ENCODE data around the gene KIR3DL2.
"Not testable (repeated sequence)": the region's sequence is repeated elsewhere in the genome, so short reads cannot be mapped to it uniquely, and the experiment has no call there.

Gene KIR3DL2

DNA sequence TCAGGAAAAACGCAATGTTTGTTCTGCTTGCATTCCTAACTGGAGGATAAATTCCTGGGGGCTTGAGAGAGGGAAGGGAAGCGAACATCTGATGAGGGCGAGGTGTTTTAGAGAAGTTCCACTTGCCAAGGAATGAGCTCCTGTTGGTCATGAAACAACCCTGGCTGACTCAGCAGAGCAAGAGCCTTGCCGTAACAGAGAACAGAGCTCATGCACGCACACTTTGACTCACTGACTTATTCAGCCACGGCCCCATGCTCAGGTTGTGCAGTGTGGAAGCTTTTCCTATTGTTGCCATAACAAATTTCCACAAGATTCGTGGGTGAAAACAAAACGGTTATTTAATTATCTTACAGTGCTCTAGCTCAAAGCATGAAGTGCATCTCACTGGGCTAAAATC is 7.1 kb upstream of the KIR3DL2 start:
- not testable (repeated sequence) for H3F3A ChIP-seq (ENCODE audit: low read depth); H3K9me3 ChIP-seq (ENCODE audit: insufficient read depth, low read depth, low read length); H2AFZ ChIP-seq (ENCODE audit: low read length); H4K20me1 ChIP-seq (ENCODE audit: insufficient read depth, low read length, poor library complexity, severe bottlenecking); H3K4me1 ChIP-seq (ENCODE audit: insufficient read depth, low read length, poor library complexity, severe bottlenecking); H3K27me3 ChIP-seq (ENCODE audit: insufficient read depth, low read length, poor library complexity, severe bottlenecking); H3K9me2 ChIP-seq (replicated peaks; ENCODE audit: low read depth, low read length); H3K4me3 ChIP-seq (ENCODE audit: low read length, poor library complexity, severe bottlenecking); H3K36me3 ChIP-seq (ENCODE audit: insufficient read depth, low read length); H3K9ac ChIP-seq (ENCODE audit: low read depth, low read length, poor library complexity, severe bottlenecking); H3K4me2 ChIP-seq (ENCODE audit: low read depth, low read length, poor library complexity, severe bottlenecking); H3K79me2 ChIP-seq (ENCODE audit: insufficient read depth, low read length)

GRCh38 chr19:54850930-54851329 is 687 bp downstream of the KIR3DL2 start:
- Histone ChIP-seq H3K4me1 (ENCODE audit: insufficient read depth, low read length, poor library complexity, severe bottlenecking) (no peaks in the 10 kb centered on the region), H3K9ac (ENCODE audit: low read depth, low read length, poor library complexity, severe bottlenecking) (no peak overlapping the region), H3K4me3 (ENCODE audit: low read length, poor library complexity, severe bottlenecking) (no peak overlapping the region), H3K79me2 (ENCODE audit: insufficient read depth, low read length) (no peaks in the 10 kb centered on the region), H4K20me1 (ENCODE audit: insufficient read depth, low read length, poor library complexity, severe bottlenecking) (no peaks in the 10 kb centered on the region), H3K9me3 (ENCODE audit: insufficient read depth, low read depth, low read length) (no peaks in the 10 kb centered on the region), H3K36me3 (ENCODE audit: insufficient read depth, low read length) (no peaks in the 10 kb centered on the region), H3K4me2 (ENCODE audit: low read depth, low read length, poor library complexity, severe bottlenecking) (no peak overlapping the region), H3K27me3 (ENCODE audit: insufficient read depth, low read length, poor library complexity, severe bottlenecking) (no peaks in the 10 kb centered on the region), H3K9me2 (replicated peaks; ENCODE audit: low read depth, low read length) (no peaks in the 10 kb centered on the region), H2AFZ (ENCODE audit: low read length) (no peak overlapping the region), H3F3A (ENCODE audit: low read depth) (no peaks in the 10 kb centered on the region)
- no peak for TF ChIP-seq EZH2phosphoT487 (IDR thresholded peaks at IDR 0.05; ENCODE audit: borderline replicate concordance)
- TF ChIP-seq, protein P1, sequence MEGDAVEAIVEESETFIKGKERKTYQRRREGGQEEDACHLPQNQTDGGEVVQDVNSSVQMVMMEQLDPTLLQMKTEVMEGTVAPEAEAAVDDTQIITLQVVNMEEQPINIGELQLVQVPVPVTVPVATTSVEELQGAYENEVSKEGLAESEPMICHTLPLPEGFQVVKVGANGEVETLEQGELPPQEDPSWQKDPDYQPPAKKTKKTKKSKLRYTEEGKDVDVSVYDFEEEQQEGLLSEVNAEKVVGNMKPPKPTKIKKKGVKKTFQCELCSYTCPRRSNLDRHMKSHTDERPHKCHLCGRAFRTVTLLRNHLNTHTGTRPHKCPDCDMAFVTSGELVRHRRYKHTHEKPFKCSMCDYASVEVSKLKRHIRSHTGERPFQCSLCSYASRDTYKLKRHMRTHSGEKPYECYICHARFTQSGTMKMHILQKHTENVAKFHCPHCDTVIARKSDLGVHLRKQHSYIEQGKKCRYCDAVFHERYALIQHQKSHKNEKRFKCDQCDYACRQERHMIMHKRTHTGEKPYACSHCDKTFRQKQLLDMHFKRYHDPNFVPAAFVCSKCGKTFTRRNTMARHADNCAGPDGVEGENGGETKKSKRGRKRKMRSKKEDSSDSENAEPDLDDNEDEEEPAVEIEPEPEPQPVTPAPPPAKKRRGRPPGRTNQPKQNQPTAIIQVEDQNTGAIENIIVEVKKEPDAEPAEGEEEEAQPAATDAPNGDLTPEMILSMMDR (conservative IDR thresholded peaks at IDR 0.05; ENCODE audit: low read length): no peak

DNA sequence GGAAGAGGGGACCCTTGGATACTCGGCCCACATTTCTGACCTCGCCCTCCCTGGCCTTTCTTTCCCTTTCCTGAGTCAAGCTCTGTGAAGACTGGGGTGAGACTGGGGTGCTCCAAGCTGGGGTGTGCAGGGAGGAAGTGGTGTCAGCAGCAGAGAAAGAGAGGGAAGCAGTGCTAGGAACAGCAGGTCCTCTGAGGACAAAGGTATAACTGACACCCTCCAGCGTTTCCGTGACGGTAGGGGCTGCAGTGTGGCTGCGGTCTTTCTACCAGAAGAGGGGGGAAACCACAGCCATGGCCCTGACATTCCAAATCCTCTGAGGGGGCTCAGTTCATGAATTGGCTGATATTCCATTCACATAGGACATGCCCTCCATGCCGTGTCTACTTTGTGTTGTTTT is 1.1 kb downstream of the KIR3DL2 start:
- Histone ChIP-seq H3K27me3 (ENCODE audit: insufficient read depth, low read length, poor library complexity, severe bottlenecking) (no peaks in the 10 kb centered on the region), H3F3A (ENCODE audit: low read depth) (no peaks in the 10 kb centered on the region), H3K36me3 (ENCODE audit: insufficient read depth, low read length) (no peaks in the 10 kb centered on the region), H3K4me3 (ENCODE audit: low read length, poor library complexity, severe bottlenecking) (no peak overlapping the region), H2AFZ (ENCODE audit: low read length) (no peak overlapping the region), H4K20me1 (ENCODE audit: insufficient read depth, low read length, poor library complexity, severe bottlenecking) (no peaks in the 10 kb centered on the region), H3K9me2 (replicated peaks; ENCODE audit: low read depth, low read length) (no peaks in the 10 kb centered on the region), H3K9me3 (ENCODE audit: insufficient read depth, low read depth, low read length) (no peaks in the 10 kb centered on the region), H3K4me1 (ENCODE audit: insufficient read depth, low read length, poor library complexity, severe bottlenecking) (no peaks in the 10 kb centered on the region), H3K79me2 (ENCODE audit: insufficient read depth, low read length) (no peaks in the 10 kb centered on the region), H3K9ac (ENCODE audit: low read depth, low read length, poor library complexity, severe bottlenecking) (no peak overlapping the region), H3K4me2 (ENCODE audit: low read depth, low read length, poor library complexity, severe bottlenecking) (no peak overlapping the region)
- TF ChIP-seq, protein P1 (conservative IDR thresholded peaks at IDR 0.05; ENCODE audit: low read length): no peak
- TF ChIP-seq EZH2phosphoT487 (IDR thresholded peaks at IDR 0.05; ENCODE audit: borderline replicate concordance): no peak

DNA sequence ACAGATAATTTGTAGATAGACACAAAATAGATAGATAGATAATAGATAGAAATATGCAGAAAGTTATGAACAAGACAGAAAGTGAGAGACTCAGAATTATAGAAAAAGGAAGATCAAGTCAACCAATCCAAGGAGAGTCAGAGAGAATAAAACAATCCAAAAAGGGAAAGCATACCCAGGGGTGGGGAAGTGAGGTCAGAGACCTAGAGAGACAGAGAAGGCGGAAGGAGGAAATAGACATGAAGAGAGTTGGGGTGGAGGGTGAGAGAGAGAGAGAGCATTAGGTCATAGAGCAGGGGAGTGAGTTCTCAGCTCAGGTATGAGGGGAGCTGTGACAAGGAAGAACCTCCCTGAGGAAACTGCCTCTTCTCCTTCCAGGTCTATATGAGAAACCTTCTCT is 5.0 kb downstream of the KIR3DL2 start:
- H3K9me3 ChIP-seq (ENCODE audit: insufficient read depth, low read depth, low read length); H3K4me2 ChIP-seq (ENCODE audit: low read depth, low read length, poor library complexity, severe bottlenecking); H3K27me3 ChIP-seq (ENCODE audit: insufficient read depth, low read length, poor library complexity, severe bottlenecking); H3K4me3 ChIP-seq (ENCODE audit: low read length, poor library complexity, severe bottlenecking); H3K9ac ChIP-seq (ENCODE audit: low read depth, low read length, poor library complexity, severe bottlenecking); H3F3A ChIP-seq (ENCODE audit: low read depth); H3K36me3 ChIP-seq (ENCODE audit: insufficient read depth, low read length); H2AFZ ChIP-seq (ENCODE audit: low read length); H3K79me2 ChIP-seq (ENCODE audit: insufficient read depth, low read length); H3K9me2 ChIP-seq (replicated peaks; ENCODE audit: low read depth, low read length); H3K4me1 ChIP-seq (ENCODE audit: insufficient read depth, low read length, poor library complexity, severe bottlenecking); H4K20me1 ChIP-seq (ENCODE audit: insufficient read depth, low read length, poor library complexity, severe bottlenecking): not testable (repeated sequence)

DNA sequence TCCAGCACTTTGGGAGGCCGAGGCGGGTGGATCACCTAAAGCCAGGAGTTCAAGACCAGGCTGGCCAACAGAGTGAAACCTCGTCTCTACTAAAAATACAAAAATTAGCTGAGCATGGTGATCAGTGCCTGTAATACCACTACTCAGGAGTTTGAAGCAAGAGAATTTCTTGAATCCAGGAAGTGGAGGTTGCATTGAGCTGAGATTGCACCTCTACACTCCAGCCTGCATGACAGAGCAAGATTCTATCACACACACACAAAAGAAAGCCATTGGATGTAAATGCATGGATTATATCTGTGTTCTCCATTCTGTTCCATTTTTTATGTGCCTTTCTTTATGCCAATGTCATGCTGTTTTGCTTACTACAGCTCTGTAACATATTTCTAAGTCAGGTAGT is 8.2 kb downstream of the KIR3DL2 start:
- not testable (repeated sequence) for H2AFZ ChIP-seq (ENCODE audit: low read length); H3K9ac ChIP-seq (ENCODE audit: low read depth, low read length, poor library complexity, severe bottlenecking); H3K9me2 ChIP-seq (replicated peaks; ENCODE audit: low read depth, low read length)

GRCh38 chr19:54859421-54859820 is 9.2 kb downstream of the KIR3DL2 start:
- not testable (repeated sequence) for H3K4me2 ChIP-seq (ENCODE audit: low read depth, low read length, poor library complexity, severe bottlenecking); H3K9me2 ChIP-seq (replicated peaks; ENCODE audit: low read depth, low read length); H3F3A ChIP-seq (ENCODE audit: low read depth); H4K20me1 ChIP-seq (ENCODE audit: insufficient read depth, low read length, poor library complexity, severe bottlenecking); H3K4me1 ChIP-seq (ENCODE audit: insufficient read depth, low read length, poor library complexity, severe bottlenecking); H3K79me2 ChIP-seq (ENCODE audit: insufficient read depth, low read length); H3K27me3 ChIP-seq (ENCODE audit: insufficient read depth, low read length, poor library complexity, severe bottlenecking); H3K36me3 ChIP-seq (ENCODE audit: insufficient read depth, low read length); H2AFZ ChIP-seq (ENCODE audit: low read length); H3K4me3 ChIP-seq (ENCODE audit: low read length, poor library complexity, severe bottlenecking); H3K9ac ChIP-seq (ENCODE audit: low read depth, low read length, poor library complexity, severe bottlenecking); H3K9me3 ChIP-seq (ENCODE audit: insufficient read depth, low read depth, low read length)

More for the DNA sequence above, 8.2 kb downstream of the KIR3DL2 start:
- H3K79me2 ChIP-seq (ENCODE audit: insufficient read depth, low read length); H4K20me1 ChIP-seq (ENCODE audit: insufficient read depth, low read length, poor library complexity, severe bottlenecking); H3K27me3 ChIP-seq (ENCODE audit: insufficient read depth, low read length, poor library complexity, severe bottlenecking); H3F3A ChIP-seq (ENCODE audit: low read depth); H3K4me3 ChIP-seq (ENCODE audit: low read length, poor library complexity, severe bottlenecking); H3K4me2 ChIP-seq (ENCODE audit: low read depth, low read length, poor library complexity, severe bottlenecking); H3K9me3 ChIP-seq (ENCODE audit: insufficient read depth, low read depth, low read length); H3K4me1 ChIP-seq (ENCODE audit: insufficient read depth, low read length, poor library complexity, severe bottlenecking); H3K36me3 ChIP-seq (ENCODE audit: insufficient read depth, low read length): not testable (repeated sequence)
